PC-9 (cell line): Measurements from ENCODE around the gene GRM8. TPM values are rescaled to one million over a fixed set of nuclear protein-coding genes. Genes with fewer than 3 reads are reported as not detected.

Experiments used
- BruUV-seq: library from RNA; stranded (reverse); fragments of 400-500 nt; replicated peaks from 2 replicates; lab custom pipeline; 2021; lab: Mats Ljungman, UMichigan
- CTCF ChIA-PET: fragments of 300-600 bp; sonication (Branson Sonifier 250); formaldehyde crosslinking; loops from one replicate; lab custom pipeline; 2022; ENCODE audit warnings: antibody characterized with exemption; lab: Charles Lee
- POLR2A ChIA-PET: fragments of 300-600 bp; sonication (Branson Sonifier 250); formaldehyde crosslinking; loops from one replicate; lab custom pipeline; 2022; ENCODE audit warnings: antibody characterized with exemption; ENCODE audit not compliant: unreplicated experiment; lab: Charles Lee
- DNase-seq, 2 experiments: peaks; one replicate each; pipeline versions ENCODE4 v3.0.0 to v3.0.0-alpha.2; 2015 to 2022; ENCODE audit warnings: mixed read lengths in 1 of 2
- H2AFZ ChIP-seq: fragments of 200-600 bp; sonication (generic); 2 replicates; pipeline ENCODE4 v1.8.1; 2017; ENCODE audit warnings: antibody characterized with exemption
- H3F3A ChIP-seq: fragments of 200-600 bp; sonication (generic); 2 replicates; pipeline ENCODE4 v1.8.1; 2017; ENCODE audit warnings: antibody characterized with exemption, mild to moderate bottlenecking, low read depth; ENCODE audit not compliant: insufficient read depth
- H3K27ac ChIP-seq: fragments of 200-600 bp; sonication (generic); 2 replicates; pipeline ENCODE4 v1.6.1; 2016; ENCODE audit warnings: mixed run types
- H3K27me3 ChIP-seq: fragments of 200-600 bp; sonication (generic); 2 replicates; pipeline ENCODE4 v1.6.1; 2016; ENCODE audit warnings: low read depth, mixed run types; ENCODE audit not compliant: insufficient read depth
- H3K36me3 ChIP-seq: fragments of 200-600 bp; sonication (generic); 2 replicates; pipeline ENCODE4 v1.6.1; 2016; ENCODE audit warnings: low read depth, mixed run types
- H3K4me1 ChIP-seq: fragments of 200-600 bp; sonication (generic); replicated peaks from 2 replicates; pipeline ENCODE4 v1.6.1; 2016; ENCODE audit warnings: mixed run types; ENCODE audit not compliant: insufficient read depth
- H3K4me2 ChIP-seq: fragments of 200-600 bp; sonication (generic); 2 replicates; pipeline ENCODE4 v1.6.1; 2017; ENCODE audit warnings: mixed run types
- H3K4me3 ChIP-seq: fragments of 200-600 bp; sonication (generic); 2 replicates; pipeline ENCODE4 v1.6.1; 2016; ENCODE audit warnings: mixed run types
- H3K79me2 ChIP-seq: fragments of 200-600 bp; sonication (generic); 2 replicates; pipeline ENCODE4 v1.6.1; 2017; ENCODE audit warnings: low read depth, mixed run types
- H3K9me2 ChIP-seq: fragments of 200-600 bp; sonication (generic); 2 replicates; pipeline ENCODE4 v1.8.1; 2017; ENCODE audit warnings: mild to moderate bottlenecking; ENCODE audit not compliant: insufficient read depth
- H3K9me3 ChIP-seq: fragments of 200-600 bp; sonication (generic); 2 replicates; pipeline ENCODE4 v1.8.1; 2016; ENCODE audit warnings: low read depth; ENCODE audit not compliant: insufficient read depth
- H4K20me1 ChIP-seq: fragments of 200-600 bp; sonication (generic); 2 replicates; pipeline ENCODE4 v1.8.1; 2017; ENCODE audit not compliant: insufficient read depth
- CTCF ChIP-seq: fragments of 200-600 bp; sonication (generic); conservative IDR thresholded peaks from 2 replicates; pipeline ENCODE4 v1.6.1; 2017; ENCODE audit warnings: mixed run types, antibody characterized with exemption, mild to moderate bottlenecking, moderate library complexity
- EZH2 ChIP-seq: fragments of 200-600 bp; sonication (generic); IDR thresholded peaks from 2 replicates; pipeline ENCODE4 v1.8.0; 2017; ENCODE audit warnings: antibody characterized with exemption, low read depth
- intact Hi-C: fragments of 100-400 bp; cut with micrococcal nuclease; formaldehyde crosslinking; loops from one replicate; pipeline ENCODE4 v1.10.0; 2022; ENCODE audit not compliant: unreplicated experiment
- microRNA-seq: library from miRNA; unstranded; fragments of <30 nt; microRNA quantifications from one replicate; pipeline ENCODE4 v1.2.0, GENCODE V29; 2021; ENCODE audit warnings: borderline number of aligned reads, borderline replicate concordance
- total RNA-seq: library from RNA; stranded (reverse); gene quantifications from 2 replicates; pipeline ENCODE4 v1.2.3, GENCODE V29; 2021

Gene GRM8
- total RNA-seq, 1 experiment from 2014 or later = not detected

- Histone ChIP-seq H3K79me2 (no peaks in the 10 kb centered on the region), H3K9me2 (peaks cover 5% of the 10 kb centered on the region; the same call in 1 of the 2 replicates), H3F3A (no peaks in the 10 kb centered on the region), H3K9me3 (no peaks in the 10 kb centered on the region), H3K27ac (no peak overlapping the region), H3K4me2 (no peak overlapping the region), H3K4me1 (no peaks in the 10 kb centered on the region), H2AFZ (no peak overlapping the region), H3K4me3 (no peak overlapping the region), H3K36me3 (no peaks in the 10 kb centered on the region), H3K27me3 (no peaks in the 10 kb centered on the region), H4K20me1 (no peaks in the 10 kb centered on the region)
- DNase-seq = no peak
- no TSS peak for BruUV-seq
- ChIA-PET POLR2A (no interaction called here), CTCF (no interaction called here)
- no peak for TF ChIP-seq EZH2
- no peak for TF ChIP-seq CTCF
- intact Hi-C loops = no loop called here
These were observed 854.5 kb downstream of the GRM8 start for GRCh38 chr7:126398285-126398684.

GRCh38 chr7:126394406-126394805, 858.3 kb downstream of the GRM8 start:
- no peak for TF ChIP-seq CTCF
- TF ChIP-seq EZH2 = no peak

More at GRCh38 chr7:126394406-126394805, 858.3 kb downstream of the GRM8 start:
- no peak overlapping the region for H3K4me2 ChIP-seq
- no peaks in the 10 kb centered on the region for H3K27me3 ChIP-seq
- no peak overlapping the region for H3K27ac ChIP-seq
- ChIA-PET POLR2A (no interaction called here), CTCF (no interaction called here)
- intact Hi-C loops = no loop called here
- peaks cover 5% of the 10 kb centered on the region; the same call in 1 of the 2 replicates for H3K9me2 ChIP-seq
- H3K9me3 ChIP-seq = no peaks in the 10 kb centered on the region
- no peaks in the 10 kb centered on the region for H3K79me2 ChIP-seq
- H3K36me3 ChIP-seq = no peaks in the 10 kb centered on the region
- H3K4me1 ChIP-seq = no peaks in the 10 kb centered on the region
- DNase-seq = no peak
- BruUV-seq = no TSS peak
- no peaks in the 10 kb centered on the region for H4K20me1 ChIP-seq
- H3F3A ChIP-seq = no peaks in the 10 kb centered on the region
- no peak overlapping the region for H3K4me3 ChIP-seq
- no peak overlapping the region for H2AFZ ChIP-seq

Small RNA genes lying within 50 kb of the gene (microRNA-seq; reads per million reads assigned to microRNA genes)
- gene MIR592 = not detected

Other genes starting within 250 kb of the GRM8 start
- 32.4 and 32.6 TPM in 2 replicates for gene ZNF800, start 139.8 kb upstream of the GRM8 start, total RNA-seq